Ecto neural progenitor cell (in vitro differentiated cells): ENCODE results near the gene TXNRD2.
"Not testable (repeated sequence)": the region's sequence is repeated elsewhere in the genome, so short reads cannot be mapped to it uniquely, and the experiment has no call there.

Source experiments
- DNase-seq: peaks from one replicate; pipeline ENCODE4 v3.0.0-alpha.2; 2018; ENCODE audit warnings: low spot score

The TXNRD2 gene

DNA sequence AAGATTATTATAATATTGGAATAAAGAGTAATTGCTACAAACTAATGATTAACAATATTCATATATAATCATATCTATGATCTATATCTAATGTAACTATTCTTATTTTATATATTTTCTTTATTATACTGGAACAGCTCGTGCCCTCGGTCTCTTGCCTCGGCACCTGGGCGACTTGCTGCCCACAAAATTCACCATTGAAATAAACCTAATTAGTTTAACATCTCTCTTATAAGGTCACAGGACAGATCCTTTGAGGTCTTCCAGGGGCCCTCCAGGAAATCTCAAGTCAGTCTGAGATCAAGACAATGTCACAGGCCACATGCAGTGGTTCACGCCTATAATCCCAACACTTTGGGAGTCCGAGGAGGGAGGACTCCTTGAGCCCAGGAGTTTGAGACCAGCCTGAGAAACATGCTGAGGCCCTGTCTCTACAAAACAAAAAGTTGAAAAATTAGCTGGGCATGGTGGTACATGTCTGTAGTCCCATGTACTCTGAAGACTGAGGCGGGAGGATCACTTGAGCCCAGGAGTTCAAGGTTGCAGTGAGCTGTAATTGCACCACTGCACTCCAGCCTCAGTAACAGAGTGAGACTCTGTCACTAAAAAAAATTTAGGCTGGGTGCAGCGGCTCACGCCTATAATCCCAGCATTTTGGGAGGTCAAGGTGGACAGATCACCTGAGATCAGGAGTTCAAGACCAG is 6.6 kb upstream of the TXNRD2 start:
- no peak for DNase-seq

DNA sequence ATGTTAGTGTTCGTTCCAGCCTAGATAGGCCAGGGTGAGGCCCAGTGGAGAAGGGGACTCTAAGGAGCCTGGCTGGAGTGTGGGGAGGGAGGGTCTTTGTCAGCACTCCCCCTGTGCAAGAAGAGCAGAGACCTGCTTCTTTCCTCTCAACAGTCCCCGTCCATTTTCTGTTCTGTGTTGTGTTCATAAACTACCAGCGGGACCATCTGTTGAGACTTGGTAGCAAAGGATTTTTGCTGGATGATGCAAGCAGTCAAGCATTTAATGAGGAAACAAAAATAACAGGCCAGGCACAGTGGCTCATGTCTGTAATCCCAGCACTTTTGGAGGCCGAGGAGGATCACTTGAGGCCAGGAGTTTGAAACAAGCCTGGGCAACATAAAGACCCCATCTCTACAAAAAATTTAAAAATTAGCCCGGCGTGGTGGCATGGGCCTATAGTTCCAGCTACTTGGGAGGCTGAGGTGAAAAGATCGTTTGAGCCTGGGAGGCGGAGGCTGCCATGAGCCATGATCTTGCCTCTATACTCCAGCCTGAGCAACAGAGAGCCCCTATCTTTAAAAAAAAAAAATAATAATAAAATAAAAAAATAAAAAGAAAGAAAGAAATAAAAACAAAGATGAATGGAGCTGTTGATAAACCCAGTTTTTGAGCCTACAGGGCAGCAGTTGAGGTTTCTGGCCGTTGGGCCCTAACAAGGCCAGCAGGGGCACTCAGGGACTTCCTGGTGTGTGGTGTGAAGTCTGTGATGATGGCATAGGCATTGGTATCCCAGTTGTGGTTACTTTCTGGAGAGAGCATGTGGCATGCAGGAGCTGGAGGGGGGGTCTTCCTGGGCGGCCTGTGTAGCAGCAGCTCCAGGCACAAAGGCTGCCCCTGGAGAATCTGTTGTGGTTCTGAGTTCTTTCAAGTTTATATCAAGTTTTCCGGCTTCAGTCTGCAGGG is 1.7 kb upstream of the TXNRD2 start:
- DNase-seq: no peak

DNA sequence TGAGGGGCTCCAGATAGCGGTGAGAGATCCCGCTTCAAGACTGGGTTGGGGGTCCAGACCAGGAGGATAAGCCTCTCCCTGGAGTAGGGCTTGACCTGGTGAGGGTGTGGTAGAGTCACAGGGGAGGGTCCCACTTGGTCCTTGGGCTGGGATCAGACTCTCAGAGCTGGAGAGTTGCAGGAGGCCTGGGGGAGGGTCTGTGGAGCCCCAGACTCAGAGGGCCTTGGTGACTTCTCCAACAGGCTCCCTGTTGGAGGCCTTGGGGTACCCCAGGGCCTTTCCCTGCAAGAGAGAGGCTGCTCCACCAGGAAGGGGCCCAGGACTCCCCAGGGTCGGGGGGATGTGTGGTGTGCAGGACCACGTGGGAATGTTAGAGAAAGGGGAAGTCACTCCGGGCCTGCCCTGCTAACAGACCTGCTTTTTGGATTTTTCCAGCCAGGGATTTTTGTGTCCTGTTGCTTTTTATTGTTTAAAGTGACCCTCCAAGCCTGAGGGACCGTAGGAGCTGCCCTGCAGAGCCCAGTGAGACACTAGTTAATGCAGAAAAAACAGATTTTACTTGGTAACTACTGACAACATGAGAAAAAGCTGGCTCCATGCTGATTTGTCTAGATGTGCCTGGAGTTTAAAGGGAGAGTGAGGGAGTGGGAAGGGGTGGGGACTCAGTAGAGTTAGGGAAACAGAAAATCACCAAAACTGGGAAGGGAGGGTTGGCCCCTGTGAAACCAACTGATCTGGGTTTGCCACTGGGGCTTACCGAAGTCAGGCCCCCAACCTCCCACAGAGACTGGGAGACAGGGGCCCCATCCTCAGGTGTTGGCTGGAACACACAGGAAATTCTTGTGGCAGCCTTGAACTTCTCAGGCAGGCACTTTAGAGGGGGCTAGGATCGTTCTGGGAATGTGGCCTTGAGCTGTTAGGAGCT is 801 bp upstream of the TXNRD2 start:
- DNase-seq: no peak

DNA sequence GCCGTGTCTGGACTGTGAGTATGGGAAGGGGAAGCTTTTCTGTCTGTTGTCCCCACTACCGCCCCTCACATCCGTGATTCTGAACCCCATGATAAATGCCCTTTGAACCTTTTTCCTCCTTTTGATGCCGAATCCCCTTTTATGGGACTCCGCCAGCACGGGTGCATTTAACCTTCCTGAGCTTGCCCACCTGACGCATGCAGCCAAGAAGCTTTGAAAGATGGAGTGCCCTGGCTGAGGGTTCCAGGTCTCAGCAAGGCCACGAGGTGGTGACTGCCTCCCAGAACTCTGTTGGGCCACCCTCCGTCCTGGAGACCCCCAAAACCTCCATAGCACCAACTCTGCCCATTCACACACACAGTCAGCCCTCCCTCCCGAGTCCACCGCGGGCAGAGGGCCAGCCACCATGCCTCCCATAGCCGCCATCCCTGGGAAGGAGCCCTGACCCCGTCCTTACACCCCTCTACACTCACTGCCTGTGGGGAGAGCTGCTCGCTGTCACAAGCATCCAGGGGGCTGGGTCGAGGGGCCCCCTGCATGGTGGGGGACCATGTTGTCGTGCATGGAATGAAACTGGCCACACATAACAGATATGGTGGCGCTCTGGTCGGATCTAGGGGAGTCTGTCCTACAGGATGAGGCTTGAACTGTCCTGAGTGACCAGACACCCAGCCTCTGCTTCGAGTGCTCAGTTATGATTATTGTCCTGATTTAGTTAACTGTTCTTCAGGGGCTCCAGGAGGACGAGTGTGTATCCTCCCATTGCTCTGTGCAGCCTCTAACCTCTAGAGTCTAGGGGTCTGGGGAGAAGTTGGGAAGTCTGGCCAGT is 868 bp downstream of the TXNRD2 start:
- no peak for DNase-seq

DNA sequence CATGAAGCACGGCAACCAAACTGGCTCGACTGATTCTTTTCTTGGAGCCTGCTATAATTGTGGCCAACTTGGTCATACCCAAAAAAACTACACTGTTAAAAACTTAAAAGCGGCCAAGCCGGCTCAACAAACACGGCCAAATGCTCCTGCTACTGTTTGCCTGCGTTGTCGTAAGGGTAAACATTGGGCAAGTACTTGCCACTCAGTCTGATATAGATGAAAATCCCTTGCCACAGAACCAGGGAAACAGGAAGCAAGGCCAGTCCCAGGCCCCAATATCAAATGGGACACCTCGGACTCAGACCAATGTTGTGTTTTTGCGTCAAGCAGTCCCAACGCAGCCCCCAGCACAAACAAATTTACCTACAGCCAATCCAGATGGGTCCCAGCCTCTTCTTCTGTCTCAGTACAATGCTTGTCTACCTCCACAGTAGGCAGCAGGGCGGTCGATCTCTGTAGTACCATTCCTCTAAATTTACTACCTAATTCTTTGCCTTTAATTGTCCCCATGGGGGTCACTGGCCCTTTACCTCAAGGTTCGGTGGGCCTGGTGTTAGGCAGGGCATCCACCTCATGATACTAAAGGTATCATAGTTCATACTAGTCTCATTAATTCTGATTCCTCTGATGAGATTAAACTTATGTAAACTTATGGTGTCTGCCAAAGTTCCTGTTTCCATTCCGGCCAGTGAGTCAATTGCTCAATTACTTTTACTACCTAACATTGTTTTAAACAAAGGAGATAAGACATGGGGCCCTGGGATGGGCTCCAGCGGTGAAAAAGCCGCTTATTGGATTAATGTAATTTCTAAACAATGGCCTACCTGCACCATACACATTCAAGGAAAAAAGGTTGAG is 3.8 kb downstream of the TXNRD2 start:
- no peak for DNase-seq

DNA sequence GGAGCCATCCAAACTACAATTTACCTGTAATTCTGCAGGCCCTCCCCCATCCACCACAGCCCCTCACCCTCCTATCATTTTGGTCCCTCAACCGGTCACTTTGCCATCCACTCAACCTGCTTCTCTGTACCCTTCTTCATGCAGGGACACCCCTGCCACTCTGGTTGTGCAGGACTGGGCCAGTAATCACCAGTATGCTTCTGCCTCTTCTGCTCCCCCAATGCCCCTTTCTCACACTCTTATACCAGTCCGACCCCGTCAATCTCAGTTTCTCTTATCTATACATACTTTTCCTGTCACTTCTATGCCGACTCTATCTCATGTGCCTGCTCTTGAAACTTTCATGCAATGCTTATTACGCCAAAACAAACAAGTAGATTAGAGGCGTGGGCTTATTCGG is 5.1 kb downstream of the TXNRD2 start:
- DNase-seq: no peak

DNA sequence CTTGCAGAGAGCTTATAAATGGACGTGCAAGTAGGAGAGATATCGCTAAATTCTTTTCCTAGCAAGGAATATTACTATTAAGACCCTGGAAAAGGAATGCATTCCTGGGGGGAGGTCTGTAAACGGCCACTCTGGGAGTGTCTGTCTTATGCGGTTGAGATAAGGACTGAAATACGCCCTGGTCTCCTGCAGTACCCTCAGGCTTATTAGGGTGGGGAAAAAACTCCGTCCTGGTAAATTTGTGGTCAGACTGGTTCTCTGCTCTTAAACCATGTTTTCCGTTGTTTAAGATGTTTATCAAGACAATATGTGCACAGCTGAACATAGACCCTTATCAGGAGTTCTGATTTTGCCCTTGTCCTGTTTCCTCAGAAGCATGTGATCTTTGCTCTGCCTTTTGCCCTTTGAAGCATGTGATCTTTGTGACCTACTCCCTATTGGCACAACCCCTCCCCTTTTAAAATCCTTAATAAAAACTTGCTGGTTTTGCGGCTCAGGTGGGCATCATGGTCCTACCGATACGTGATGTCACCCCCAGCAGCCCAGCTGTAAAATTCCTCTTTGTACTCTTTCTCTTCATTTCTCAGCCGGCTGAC is 6.4 kb downstream of the TXNRD2 start:
- not testable (repeated sequence) for DNase-seq

DNA sequence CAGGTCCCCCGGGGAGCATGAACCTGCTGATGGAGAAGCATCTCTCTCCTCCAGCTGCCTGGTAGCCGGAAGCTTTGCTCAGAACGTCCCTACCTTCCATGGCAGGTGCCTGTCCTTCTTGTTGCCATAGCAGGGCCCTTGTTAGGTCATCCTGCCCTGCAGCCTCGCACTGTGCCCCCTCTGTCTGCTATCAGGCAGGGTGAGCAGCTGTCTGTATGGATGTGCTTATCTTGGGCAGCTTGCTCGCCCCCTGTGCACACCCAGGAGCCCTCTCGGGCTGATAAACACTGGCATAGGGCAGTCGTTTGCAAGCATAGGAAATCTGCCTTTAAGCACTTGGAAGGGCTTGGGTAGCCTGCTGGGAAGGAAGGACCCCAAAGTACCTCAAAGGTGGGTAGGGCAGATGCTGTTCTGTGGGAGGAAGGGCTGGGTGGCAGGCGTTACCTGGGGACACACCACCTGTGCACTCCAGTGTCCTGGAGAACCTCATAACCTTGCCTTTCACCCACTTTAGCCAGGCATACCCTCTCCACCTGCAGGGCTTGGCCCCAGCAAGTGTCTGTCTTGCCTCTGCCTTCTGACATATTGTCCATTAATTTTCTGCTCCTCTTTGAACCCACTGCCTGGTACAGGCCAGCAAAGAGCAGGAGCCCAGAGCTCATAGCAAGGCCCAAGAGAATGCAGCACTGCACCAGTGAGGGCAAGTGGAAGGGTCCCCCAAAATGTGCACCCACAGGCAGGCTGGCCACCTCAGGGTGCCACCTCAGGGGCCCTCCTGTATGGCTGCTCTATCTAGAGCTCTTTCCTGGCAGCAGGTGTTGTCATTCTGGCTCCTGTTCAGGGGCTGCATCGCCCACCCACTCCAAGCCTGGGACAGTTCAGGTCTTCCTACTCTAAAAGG is 8.0 kb downstream of the TXNRD2 start:
- DNase-seq: no peak

DNA sequence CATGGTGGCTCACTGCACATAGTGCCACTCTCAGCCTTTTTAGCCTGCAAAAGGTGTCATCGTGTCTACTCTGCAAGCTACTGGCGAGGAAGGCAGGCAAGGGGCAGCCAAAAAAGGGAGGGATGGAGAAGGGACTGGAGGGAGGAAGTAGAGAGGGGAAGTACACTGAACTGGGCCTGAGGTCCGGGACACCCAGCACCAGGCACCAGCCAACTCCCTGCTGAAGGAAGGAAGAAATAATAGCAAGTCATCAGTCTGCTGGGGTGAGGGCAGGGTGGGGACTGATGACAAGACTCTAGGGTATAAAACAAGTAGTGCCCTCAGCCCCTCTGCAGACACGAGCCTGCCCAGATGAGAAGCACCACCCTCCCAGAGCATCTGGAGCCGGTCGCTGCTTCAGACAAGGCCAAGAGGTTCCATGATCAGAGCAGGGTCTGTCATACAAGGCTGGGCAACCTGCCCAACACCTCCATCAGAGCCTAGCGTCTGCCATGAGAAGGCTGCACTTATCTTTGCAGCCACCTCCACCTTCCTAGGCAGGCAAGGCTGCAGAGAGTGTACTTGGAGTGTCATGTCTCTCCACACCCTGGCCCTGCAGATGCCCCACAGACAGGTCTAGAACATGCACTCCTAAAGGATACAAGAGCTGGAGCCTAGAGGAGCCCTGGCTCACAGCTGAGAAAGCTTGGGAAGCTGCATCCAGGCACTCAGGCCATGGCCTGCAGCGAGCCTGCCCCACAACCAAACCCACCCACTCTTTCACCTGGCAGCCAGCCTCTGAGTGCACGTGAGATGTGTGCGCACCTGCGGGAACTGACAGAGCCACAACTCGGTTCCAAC is 9.0 kb downstream of the TXNRD2 start:
- DNase-seq: no peak

DNA sequence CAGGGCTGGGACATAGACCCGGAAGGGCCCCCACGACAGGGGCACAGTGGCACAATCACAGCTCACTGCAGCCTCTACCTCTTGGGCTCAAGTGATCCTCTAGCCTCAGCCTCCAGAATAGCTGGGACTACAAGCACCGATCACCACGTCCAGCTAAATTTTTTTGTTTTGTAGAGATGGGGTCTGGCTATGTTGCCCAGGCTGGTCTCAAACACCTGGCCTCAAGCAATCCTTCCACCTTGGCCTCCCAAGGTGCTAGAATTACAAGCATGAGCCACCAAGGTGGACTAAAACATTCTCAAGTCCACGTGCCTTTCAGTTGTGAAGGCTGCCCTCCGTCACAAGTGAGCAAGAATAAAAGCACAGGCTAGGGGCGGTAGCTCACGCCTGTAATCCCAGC is 10.1 kb downstream of the TXNRD2 start:
- DNase-seq: no peak

DNA sequence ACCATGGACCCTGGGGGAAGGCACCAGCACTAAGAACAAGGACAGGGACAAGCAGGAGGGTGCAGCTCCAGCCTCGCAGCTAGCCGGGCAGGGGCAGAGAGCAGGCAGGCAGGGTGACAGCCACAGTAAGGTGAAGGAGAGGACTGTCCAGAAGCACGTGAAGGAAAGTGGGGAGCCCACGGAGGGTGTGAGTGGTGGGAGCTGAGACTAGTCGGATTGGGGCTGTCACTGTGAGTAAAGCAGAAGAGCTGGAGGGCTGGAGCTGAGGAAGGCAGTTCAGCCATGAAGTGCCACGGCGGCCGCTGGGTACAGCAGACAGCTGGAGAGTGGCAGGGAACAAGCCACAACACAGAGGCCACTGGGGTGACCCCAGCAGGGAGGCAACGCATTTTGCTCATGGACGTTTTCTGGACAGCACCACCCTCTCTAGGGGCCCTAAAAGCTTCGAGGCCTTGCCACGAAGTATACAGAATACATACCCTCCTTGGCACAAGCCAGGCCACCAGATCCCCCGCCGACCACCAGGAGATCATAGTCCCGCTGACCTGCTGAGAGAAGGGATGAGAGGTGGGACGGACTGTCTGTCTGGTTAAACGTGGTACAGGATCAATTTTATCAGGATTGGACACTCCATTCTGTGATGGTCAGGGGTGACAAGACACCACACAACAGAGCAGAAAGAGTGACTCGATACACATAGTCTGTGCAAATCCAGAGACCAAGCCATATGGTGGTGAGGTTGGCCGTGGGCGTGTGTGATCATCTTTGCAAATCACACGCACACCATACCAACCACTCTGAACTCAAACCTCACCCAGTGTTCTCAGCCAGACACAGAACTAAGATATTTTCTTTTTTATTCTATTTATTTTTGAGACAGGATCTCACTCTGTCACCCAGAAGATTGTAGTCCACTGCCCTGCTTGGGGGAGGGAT is 10.8 kb downstream of the TXNRD2 start:
- no peak for DNase-seq

DNA sequence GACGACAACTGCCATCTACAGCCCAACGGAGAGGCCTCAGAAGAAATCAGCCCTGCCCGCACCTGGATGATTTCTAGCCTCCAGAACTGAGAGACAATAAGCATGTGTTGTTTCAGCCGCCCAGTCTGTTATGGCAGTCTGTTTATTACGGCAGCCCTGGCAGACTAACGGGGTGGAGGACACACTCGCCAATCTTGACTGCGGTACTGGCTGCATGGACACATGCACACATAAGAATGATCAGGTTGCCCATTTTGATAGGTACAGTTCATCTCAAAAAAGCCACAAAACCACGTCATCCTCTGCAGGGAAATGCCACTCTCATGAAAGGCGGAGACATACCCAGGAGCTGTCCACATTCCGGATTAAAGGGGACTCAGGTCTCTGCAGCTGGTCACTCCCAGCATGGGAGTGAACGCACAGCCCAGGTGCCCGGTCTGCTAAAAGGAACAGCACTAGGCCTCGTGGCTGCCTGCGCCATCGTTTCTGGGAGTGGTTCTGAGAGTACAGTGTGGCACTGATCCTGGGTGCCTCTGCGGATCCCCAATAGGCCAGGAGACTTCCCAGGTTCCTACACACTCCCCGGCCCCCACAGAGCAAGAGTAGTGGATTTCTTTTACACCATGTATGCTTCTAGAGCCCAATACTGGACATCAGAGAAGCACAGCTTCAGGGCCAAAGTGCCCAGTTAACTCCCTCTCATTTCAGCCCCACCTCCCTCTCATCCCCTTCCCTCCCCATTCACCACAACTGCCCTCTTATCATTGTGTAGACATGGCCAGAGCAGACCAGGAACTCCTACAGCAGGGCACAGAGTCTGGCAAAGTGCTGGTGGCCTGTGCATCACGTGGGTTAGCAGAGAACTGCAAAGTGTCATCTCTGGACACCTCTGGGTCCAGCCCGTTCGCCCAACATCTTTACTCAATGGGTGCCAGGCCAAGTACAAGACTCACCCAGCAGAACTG is 11.8 kb downstream of the TXNRD2 start:
- no peak for DNase-seq

DNA sequence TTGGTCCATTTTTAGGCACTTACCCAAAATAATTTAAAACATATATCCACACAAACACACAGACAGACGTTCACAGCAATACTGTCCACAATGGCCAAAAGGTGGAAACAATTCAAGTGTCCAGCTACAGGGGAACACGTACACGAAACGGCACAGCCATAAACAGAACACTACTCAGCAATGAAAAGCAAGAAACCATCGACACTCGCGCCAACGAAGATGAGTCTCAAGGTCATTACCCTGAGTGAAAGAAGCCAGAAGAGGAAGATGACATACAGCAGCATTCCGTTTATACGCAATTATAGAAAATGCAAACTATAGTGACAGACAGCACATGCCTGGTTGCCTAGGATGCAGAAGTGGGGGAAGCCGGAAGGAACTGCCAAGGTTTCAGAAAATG is 13.4 kb downstream of the TXNRD2 start:
- no peak for DNase-seq

DNA sequence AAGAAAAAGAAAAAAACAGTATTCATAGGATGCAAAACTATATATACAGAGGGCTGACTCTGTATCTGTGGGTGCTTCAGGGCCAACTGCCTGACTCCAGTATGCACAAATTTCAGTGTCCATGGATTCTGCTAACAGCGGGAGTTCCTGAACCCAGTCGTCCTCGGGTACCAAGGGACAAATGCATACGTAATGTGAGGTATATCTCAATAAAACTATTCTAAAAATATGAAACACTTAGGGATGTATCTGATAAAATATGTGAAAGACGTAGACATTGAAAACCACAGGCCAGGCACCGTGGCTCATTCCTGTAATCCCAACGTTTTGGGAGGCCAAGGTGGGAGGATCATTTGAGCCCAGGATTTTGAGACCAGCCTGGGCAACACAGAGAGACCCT is 13.9 kb downstream of the TXNRD2 start:
- DNase-seq: no peak

DNA sequence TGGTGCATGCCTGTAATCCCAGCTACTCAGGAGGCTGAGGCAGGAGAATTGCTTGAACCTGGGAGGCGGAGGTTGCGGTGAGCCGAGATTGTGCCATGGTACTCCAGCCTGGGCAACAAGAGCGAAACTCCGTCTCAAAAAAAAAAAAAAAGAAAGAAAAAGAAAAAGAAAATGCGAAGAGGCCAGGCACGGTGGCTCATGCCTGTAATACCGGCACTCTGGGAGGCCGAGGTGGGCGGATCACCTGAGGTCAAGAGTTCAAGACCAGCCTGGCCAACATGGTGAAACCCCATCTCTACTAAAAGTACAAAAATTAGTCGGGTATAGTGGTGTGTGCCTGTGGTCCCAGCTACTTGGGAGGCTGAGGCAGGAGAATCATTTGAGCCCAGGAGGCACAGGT is 15.6 kb downstream of the TXNRD2 start:
- not testable (repeated sequence) for DNase-seq
